ENCODE data around the gene SIGLEC12. TPM values are rescaled to one million over a fixed set of nuclear protein-coding genes. Genes with fewer than 3 reads are reported as not detected.

SIGLEC12 gene
- total and polyA plus RNA-seq, 9 of the 15 experiments (the other 6 are each of a cell fraction or from before 2014, with no cell fraction given): 0.08 to 1.3 (median 0.54) TPM

DNA sequence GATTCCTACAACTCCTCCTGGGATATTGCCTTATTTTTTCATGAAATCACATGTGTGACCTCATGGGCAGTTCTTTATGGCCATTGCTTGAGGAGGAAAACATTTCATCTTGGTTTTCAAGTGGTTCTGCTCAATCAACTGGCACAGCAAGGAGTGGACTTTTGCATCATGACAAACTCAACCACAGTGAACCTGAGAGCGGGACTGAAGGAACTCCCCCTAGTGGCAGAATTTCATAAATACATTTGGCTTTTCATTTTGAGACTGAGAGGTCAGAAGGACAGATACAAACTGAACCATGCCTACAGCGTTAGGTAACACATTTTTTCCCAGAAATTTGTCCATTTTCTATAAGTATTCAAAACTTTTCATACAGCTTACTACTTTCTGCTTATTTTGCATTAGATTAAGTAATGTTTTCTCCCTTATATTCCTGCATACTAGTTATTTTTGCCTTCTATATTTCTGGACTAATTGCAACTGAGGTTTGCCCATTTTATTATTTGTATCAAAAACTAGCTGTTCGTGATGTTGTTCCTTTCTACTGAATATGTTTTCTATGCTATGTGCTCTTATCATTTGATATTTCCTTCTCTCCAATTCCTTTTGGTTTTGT, 13.4 kb upstream of the SIGLEC12 start (continued):
- TF ChIP-seq, protein P1, sequence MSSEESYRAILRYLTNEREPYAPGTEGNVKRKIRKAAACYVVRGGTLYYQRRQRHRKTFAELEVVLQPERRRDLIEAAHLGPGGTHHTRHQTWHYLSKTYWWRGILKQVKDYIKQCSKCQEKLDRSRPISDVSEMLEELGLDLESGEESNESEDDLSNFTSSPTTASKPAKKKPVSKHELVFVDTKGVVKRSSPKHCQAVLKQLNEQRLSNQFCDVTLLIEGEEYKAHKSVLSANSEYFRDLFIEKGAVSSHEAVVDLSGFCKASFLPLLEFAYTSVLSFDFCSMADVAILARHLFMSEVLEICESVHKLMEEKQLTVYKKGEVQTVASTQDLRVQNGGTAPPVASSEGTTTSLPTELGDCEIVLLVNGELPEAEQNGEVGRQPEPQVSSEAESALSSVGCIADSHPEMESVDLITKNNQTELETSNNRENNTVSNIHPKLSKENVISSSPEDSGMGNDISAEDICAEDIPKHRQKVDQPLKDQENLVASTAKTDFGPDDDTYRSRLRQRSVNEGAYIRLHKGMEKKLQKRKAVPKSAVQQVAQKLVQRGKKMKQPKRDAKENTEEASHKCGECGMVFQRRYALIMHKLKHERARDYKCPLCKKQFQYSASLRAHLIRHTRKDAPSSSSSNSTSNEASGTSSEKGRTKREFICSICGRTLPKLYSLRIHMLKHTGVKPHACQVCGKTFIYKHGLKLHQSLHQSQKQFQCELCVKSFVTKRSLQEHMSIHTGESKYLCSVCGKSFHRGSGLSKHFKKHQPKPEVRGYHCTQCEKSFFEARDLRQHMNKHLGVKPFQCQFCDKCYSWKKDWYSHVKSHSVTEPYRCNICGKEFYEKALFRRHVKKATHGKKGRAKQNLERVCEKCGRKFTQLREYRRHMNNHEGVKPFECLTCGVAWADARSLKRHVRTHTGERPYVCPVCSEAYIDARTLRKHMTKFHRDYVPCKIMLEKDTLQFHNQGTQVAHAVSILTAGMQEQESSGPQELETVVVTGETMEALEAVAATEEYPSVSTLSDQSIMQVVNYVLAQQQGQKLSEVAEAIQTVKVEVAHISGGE (CRISPR knock-in tag; IDR thresholded peaks at IDR 0.05): no peak
- TF ChIP-seq GABPA (tag; conservative IDR thresholded peaks at IDR 0.05; ENCODE audit: low read depth) (no peak; the same call in 1 of the 2 replicates), CEBPG (CRISPR knock-in tag; IDR thresholded peaks at IDR 0.05) (no peak), CEBPG (tag; conservative IDR thresholded peaks at IDR 0.05 in 1 of 2, IDR thresholded peaks at IDR 0.05 in 1 of 2) (peak in 1 of 2 experiments; percentile 7; a peak in 1 of 4 replicates), ZBTB1 (CRISPR knock-in tag; IDR thresholded peaks at IDR 0.05; ENCODE audit: borderline replicate concordance, low read depth) (no peak), BMI1 (IDR thresholded peaks at IDR 0.05; ENCODE audit: low read length) (no peak), DPF2 (IDR thresholded peaks at IDR 0.05) (no peak), ZNF668 (CRISPR knock-in tag; IDR thresholded peaks at IDR 0.05) (0 out of 2 replicates have a peak, but pooled peaks have one; percentile 11), SRSF3 (IDR thresholded peaks at IDR 0.05; ENCODE audit: insufficient read depth, low read length) (no peak), ESRRA (IDR thresholded peaks at IDR 0.05; ENCODE audit: borderline replicate concordance, low read depth) (peak; percentile 41; the same call in 1 of the 2 replicates), KDM1A (IDR thresholded peaks at IDR 0.05) (no peak), SIN3A (IDR thresholded peaks at IDR 0.05; ENCODE audit: borderline replicate concordance in 2 of 2, control insufficient read depth in 1 of 2, low read depth in 2 of 2, low read length in 2 of 2) (no peak), PTTG1 (tag; IDR thresholded peaks at IDR 0.05; ENCODE audit: low read depth) (no peak), ZNF311 (CRISPR knock-in tag; IDR thresholded peaks at IDR 0.05) (no peak)
- TF ChIP-seq, protein P2, sequence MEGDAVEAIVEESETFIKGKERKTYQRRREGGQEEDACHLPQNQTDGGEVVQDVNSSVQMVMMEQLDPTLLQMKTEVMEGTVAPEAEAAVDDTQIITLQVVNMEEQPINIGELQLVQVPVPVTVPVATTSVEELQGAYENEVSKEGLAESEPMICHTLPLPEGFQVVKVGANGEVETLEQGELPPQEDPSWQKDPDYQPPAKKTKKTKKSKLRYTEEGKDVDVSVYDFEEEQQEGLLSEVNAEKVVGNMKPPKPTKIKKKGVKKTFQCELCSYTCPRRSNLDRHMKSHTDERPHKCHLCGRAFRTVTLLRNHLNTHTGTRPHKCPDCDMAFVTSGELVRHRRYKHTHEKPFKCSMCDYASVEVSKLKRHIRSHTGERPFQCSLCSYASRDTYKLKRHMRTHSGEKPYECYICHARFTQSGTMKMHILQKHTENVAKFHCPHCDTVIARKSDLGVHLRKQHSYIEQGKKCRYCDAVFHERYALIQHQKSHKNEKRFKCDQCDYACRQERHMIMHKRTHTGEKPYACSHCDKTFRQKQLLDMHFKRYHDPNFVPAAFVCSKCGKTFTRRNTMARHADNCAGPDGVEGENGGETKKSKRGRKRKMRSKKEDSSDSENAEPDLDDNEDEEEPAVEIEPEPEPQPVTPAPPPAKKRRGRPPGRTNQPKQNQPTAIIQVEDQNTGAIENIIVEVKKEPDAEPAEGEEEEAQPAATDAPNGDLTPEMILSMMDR (IDR thresholded peaks at IDR 0.05 in 2 of 3, conservative IDR thresholded peaks at IDR 0.05 in 1 of 3; ENCODE audit: insufficient read depth in 2 of 3, low read depth in 1 of 3, low read length in 3 of 3): peak; percentile 78 to 88 (median 83)
- TF ChIP-seq, protein P3, sequence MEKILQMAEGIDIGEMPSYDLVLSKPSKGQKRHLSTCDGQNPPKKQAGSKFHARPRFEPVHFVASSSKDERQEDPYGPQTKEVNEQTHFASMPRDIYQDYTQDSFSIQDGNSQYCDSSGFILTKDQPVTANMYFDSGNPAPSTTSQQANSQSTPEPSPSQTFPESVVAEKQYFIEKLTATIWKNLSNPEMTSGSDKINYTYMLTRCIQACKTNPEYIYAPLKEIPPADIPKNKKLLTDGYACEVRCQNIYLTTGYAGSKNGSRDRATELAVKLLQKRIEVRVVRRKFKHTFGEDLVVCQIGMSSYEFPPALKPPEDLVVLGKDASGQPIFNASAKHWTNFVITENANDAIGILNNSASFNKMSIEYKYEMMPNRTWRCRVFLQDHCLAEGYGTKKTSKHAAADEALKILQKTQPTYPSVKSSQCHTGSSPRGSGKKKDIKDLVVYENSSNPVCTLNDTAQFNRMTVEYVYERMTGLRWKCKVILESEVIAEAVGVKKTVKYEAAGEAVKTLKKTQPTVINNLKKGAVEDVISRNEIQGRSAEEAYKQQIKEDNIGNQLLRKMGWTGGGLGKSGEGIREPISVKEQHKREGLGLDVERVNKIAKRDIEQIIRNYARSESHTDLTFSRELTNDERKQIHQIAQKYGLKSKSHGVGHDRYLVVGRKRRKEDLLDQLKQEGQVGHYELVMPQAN (IDR thresholded peaks at IDR 0.05; ENCODE audit: borderline replicate concordance): no peak
- TF ChIP-seq, protein P4, sequence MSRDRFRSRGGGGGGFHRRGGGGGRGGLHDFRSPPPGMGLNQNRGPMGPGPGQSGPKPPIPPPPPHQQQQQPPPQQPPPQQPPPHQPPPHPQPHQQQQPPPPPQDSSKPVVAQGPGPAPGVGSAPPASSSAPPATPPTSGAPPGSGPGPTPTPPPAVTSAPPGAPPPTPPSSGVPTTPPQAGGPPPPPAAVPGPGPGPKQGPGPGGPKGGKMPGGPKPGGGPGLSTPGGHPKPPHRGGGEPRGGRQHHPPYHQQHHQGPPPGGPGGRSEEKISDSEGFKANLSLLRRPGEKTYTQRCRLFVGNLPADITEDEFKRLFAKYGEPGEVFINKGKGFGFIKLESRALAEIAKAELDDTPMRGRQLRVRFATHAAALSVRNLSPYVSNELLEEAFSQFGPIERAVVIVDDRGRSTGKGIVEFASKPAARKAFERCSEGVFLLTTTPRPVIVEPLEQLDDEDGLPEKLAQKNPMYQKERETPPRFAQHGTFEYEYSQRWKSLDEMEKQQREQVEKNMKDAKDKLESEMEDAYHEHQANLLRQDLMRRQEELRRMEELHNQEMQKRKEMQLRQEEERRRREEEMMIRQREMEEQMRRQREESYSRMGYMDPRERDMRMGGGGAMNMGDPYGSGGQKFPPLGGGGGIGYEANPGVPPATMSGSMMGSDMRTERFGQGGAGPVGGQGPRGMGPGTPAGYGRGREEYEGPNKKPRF (IDR thresholded peaks at IDR 0.05; ENCODE audit: low read depth, low read length): no peak

All from K562 (cell line).